Neutrophil (primary cell): ENCODE data around the gene KLRD1.
"Not testable (repeated sequence)": the region's sequence is repeated elsewhere in the genome, so short reads cannot be mapped to it uniquely, and the experiment has no call there.

Experiments used
- H3K27ac ChIP-seq: fragments of 200-600 bp; sonication (generic); 2 replicates; pipeline ENCODE4 v1.5.1; 2016; ENCODE audit warnings: mild to moderate bottlenecking, moderate library complexity
- H3K27me3 ChIP-seq: fragments of 200-600 bp; sonication (generic); 2 replicates; pipeline ENCODE4 v1.6.0; 2016; ENCODE audit warnings: mild to moderate bottlenecking
- H3K36me3 ChIP-seq: fragments of 200-600 bp; sonication (generic); 2 replicates; pipeline ENCODE4 v1.5.1; 2017
- H3K4me1 ChIP-seq, 2 experiments: fragments of 200-600 bp in 1 of 2; sonication (generic) in 1 of 2; 1 replicate in 1 of 2; 2 replicates in 1 of 2; pipeline versions ENCODE4 v1.5.1 to v1.6.1; 2013 to 2016; ENCODE audit warnings: low read depth in 1 of 2, low read length in 1 of 2, mild to moderate bottlenecking in 1 of 2, moderate library complexity in 1 of 2; ENCODE audit not compliant: control insufficient read depth in 1 of 2, insufficient read depth in 1 of 2
- H3K4me3 ChIP-seq, 2 experiments: fragments of 200-600 bp in 1 of 2; sonication (generic) in 1 of 2; 1 replicate in 1 of 2; 2 replicates in 1 of 2; pipeline ENCODE4 v1.5.1; 2013 to 2016; ENCODE audit warnings: low read depth in 1 of 2, low read length in 1 of 2, mild to moderate bottlenecking in 1 of 2, moderate library complexity in 1 of 2
- H3K9me3 ChIP-seq: fragments of 200-600 bp; sonication (generic); 2 replicates; pipeline ENCODE4 v1.5.1; 2016
- CTCF ChIP-seq: fragments of 200-600 bp; sonication (generic); IDR thresholded peaks from 2 replicates; pipeline ENCODE4 v1.5.1; 2016; ENCODE audit warnings: antibody characterized with exemption

Gene KLRD1

DNA sequence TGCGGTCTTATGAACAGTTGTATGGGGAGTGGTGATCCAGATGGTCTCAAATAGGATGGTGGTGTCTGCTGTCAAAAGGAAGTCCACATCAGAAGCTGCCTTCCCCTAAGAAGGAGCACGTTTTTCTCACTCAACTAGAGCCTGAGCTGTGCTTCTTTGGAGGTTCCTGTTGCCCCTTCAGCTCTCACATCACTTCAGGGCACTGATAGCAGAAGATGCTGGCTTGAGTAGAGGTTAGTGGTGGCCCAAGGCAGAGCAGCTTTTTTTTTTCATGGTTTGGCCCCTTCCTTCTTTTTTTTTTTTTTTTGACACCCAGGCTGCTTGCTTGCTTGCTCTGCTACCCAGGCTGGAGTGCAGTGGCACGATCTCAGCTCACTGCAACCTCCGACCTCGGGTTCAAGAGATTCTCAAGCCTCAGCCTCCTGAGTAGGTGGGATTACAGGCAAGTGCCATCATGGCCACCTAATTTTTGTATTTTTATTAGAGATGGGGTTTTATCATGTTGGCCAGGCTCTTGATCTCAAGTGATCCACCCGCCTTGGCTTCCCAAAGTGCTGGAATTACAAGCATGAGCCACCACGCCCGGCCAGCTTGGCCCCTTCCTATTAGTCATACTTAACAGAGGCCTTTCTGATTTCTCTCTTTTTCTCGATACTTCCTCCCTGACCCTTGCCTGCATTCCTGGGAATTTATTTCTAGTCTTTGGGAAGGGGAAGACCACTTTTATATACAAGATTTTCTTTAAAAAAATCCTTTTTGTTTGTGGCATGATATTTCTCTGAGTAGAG is 31.6 kb downstream of the KLRD1 start:
- no peak for TF ChIP-seq CTCF
- no peak overlapping the region for H3K27ac ChIP-seq
- no peaks in the 10 kb centered on the region for H3K27me3 ChIP-seq

GRCh38 chr12:10340946-10341345 is 33.3 kb downstream of the KLRD1 start:
- H3K4me3 ChIP-seq, H3K4me1 ChIP-seq, H3K36me3 ChIP-seq, H3K27ac ChIP-seq, H3K27me3 ChIP-seq, H3K9me3 ChIP-seq: not testable (repeated sequence)

More for the DNA sequence above, 31.6 kb downstream of the KLRD1 start:
- H3K4me1 ChIP-seq = peaks cover 3 to 5% of the 10 kb centered on the region in 2 experiments
- H3K4me3 ChIP-seq = no peak overlapping the region
- H3K36me3 ChIP-seq = no peaks in the 10 kb centered on the region
- no peaks in the 10 kb centered on the region for H3K9me3 ChIP-seq

GRCh38 chr12:10341892-10342509 is 34.3 kb downstream of the KLRD1 start:
- TF ChIP-seq CTCF = no peak
- peaks cover 3 to 5% of the 10 kb centered on the region in 2 experiments for H3K4me1 ChIP-seq
- H3K27ac ChIP-seq = no peak overlapping the region
- no peaks in the 10 kb centered on the region for H3K27me3 ChIP-seq
- H3K9me3 ChIP-seq = no peaks in the 10 kb centered on the region
- no peaks in the 10 kb centered on the region for H3K36me3 ChIP-seq
- H3K4me3 ChIP-seq = no peak overlapping the region

- H3K4me1 ChIP-seq, H3K27me3 ChIP-seq: not testable (repeated sequence)
Measured at GRCh38 chr12:10351457-10351856, 43.8 kb downstream of the KLRD1 start.

GRCh38 chr12:10354071-10354470 is 46.4 kb downstream of the KLRD1 start:
- Histone ChIP-seq H3K9me3 (no peaks in the 10 kb centered on the region), H3K4me3 (no peak overlapping the region), H3K36me3 (no peaks in the 10 kb centered on the region), H3K27ac (no peak overlapping the region), H3K27me3 (no peaks in the 10 kb centered on the region), H3K4me1 (no peaks in the 10 kb centered on the region)
- no peak for TF ChIP-seq CTCF

More at GRCh38 chr12:10351457-10351856, 43.8 kb downstream of the KLRD1 start:
- not testable (repeated sequence) for H3K36me3 ChIP-seq, H3K4me3 ChIP-seq, H3K9me3 ChIP-seq, H3K27ac ChIP-seq

DNA sequence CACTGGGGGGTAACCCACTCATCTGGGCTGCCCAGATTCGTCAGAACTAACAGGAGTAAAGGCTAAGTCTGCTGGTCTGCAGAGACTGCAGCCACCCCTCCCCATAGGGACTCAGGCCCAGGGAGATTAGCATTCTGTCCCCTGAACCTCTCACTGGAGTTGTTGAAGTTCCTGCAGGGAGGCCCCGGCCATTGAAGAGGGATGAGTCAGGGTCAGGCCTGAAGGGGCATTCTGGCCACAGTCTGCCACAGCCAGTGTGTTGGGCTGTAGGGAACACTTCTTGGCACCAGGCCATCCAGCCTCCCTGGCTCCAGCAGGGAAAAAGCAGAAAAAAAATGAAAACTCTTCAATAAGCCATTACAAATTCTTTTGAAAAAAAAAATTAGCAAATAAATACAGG is 46.8 kb downstream of the KLRD1 start:
- Histone ChIP-seq H3K36me3 (no peaks in the 10 kb centered on the region), H3K27ac (no peak overlapping the region), H3K4me1 (no peaks in the 10 kb centered on the region), H3K4me3 (no peak overlapping the region), H3K9me3 (no peaks in the 10 kb centered on the region), H3K27me3 (no peaks in the 10 kb centered on the region)
- no peak for TF ChIP-seq CTCF
